Measurements from ENCODE around the gene CHRM1.

DNA sequence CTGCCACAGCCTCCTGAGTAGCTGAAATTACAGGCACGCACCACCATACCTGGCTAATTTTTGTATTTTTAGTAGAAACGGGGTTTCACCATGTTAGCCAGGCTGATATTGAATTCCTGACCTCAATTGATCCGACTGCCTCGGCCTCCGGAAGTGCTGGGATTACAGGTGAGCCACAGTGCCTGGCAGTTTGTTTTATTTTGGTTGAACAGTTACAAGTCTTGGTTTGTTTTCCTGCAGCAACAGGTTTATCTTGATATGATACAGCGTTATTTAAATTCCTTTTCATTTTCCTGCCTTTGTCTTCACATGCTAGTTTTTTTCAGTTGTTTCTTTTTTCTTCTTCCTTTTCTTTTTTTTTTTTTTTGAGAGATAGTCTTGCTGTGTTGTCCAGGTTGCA, 44.5 kb downstream of the CHRM1 start:
- TF ChIP-seq, protein P1, sequence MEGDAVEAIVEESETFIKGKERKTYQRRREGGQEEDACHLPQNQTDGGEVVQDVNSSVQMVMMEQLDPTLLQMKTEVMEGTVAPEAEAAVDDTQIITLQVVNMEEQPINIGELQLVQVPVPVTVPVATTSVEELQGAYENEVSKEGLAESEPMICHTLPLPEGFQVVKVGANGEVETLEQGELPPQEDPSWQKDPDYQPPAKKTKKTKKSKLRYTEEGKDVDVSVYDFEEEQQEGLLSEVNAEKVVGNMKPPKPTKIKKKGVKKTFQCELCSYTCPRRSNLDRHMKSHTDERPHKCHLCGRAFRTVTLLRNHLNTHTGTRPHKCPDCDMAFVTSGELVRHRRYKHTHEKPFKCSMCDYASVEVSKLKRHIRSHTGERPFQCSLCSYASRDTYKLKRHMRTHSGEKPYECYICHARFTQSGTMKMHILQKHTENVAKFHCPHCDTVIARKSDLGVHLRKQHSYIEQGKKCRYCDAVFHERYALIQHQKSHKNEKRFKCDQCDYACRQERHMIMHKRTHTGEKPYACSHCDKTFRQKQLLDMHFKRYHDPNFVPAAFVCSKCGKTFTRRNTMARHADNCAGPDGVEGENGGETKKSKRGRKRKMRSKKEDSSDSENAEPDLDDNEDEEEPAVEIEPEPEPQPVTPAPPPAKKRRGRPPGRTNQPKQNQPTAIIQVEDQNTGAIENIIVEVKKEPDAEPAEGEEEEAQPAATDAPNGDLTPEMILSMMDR (IDR thresholded peaks at IDR 0.05; ENCODE audit: borderline replicate concordance, extremely low read depth, low read length, poor library complexity, severe bottlenecking) = no peak
- TF ChIP-seq EZH2 (IDR thresholded peaks at IDR 0.05; ENCODE audit: borderline replicate concordance, low read depth, low read length, severe bottlenecking) = no peak

All from DND-41 (cell line).